Measurements from ENCODE around the gene TBC1D13.
"Not testable (repeated sequence)": the region's sequence is repeated elsewhere in the genome, so short reads cannot be mapped to it uniquely, and the experiment has no call there.

Gene TBC1D13

DNA sequence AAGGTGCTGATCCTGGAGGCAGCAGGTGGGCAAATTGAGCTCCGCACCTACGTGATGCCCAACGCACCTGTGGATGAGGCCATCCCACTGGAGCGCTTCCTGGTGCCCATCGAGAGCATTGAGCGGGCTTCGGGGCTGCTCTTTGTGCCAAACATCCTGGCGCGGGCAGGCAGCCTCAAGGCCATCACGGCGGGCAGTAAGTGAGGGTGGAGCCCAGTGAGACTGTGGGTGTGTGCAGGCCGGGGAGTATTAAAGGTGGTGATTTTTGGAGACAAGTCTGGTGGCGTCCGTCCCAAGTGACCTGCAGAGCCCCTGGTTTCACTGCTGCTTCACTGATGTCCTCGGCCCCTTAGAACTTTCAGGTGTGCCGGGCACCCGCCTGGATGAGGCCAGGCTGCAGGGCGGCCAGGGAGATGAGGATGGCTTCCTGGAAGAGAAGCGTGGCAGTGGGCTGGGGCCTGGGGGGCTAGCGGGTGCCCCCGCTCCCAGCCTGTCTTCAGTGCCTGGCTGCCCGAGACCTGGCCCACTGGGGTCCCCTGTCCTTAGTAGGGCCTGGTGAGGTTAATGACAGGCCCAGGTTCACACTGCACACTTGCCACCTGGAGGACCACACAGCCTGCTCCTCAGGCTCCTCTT is 35.5 kb downstream of the TBC1D13 start:
- DNase-seq, result no peak

DNA sequence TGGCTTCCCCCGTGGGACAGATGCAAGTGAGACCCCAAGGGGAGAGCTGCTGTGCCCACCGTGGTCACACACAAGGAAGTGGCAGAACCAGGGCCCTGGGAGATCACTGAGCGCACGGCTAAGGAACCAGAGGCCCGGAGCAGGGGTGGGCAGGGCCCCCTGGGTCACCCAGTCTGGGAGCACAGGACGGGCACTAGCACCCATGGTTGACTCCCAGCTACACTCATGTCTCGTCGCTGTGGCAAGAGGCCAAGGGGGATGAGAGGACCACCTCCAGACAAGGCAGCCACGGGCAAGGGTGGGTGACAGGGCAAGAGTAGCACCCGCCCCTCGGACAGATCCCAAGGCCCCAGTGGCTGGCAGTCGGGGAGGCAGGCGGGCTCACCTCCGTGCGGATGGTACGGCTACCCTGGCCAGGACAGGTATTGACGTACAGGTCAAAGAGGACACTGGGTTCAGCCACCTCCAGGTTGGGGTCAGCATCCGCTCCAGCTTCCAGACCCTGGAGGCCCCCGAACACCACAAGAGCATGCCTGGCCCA is 36.4 kb downstream of the TBC1D13 start:
- DNase-seq, result no peak

DNA sequence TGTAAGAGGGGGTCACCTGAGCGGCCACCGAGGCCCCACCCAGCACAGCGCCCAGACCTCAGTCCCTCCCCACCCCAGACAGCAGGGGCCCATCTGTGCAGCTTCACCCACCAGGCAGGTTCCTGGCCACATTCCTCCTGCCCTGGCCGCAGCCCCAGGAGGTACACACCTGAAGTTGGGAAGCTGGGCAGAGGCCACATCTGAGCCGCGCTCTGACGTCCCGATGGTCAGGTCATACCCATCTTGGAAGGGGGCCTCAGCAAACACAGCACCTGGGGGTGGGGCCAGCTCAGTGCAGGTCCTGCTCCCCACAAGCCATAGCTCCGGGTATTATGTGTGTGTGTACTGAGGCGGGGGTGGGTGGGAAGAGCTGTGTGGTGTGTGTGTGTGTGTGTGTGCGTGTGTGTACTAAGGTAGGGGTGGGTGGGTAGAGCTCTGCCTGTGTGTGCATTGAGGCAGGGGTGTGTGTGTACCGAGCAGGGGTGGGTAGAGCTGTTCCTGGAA is 36.9 kb downstream of the TBC1D13 start:
- no peak for DNase-seq

DNA sequence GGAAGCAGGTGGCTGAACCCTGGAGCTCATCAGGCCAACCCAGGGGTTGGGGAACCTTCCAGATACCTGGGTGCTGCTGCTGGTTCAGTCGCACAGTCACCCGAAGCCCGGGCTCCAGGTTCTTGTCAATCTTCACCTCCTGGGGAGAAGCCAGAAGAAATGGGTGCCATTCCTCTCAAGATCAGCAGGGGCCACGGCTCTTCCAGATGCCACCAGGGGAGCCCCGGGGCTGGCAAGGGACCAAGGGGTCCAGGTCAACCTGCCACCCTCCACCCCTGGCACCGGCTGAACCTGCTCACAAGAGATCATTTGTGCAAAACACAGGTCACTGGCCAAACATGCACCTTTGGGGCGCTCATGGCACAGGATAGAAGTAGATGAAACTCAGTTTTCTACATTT is 37.9 kb downstream of the TBC1D13 start:
- DNase-seq, result no peak

DNA sequence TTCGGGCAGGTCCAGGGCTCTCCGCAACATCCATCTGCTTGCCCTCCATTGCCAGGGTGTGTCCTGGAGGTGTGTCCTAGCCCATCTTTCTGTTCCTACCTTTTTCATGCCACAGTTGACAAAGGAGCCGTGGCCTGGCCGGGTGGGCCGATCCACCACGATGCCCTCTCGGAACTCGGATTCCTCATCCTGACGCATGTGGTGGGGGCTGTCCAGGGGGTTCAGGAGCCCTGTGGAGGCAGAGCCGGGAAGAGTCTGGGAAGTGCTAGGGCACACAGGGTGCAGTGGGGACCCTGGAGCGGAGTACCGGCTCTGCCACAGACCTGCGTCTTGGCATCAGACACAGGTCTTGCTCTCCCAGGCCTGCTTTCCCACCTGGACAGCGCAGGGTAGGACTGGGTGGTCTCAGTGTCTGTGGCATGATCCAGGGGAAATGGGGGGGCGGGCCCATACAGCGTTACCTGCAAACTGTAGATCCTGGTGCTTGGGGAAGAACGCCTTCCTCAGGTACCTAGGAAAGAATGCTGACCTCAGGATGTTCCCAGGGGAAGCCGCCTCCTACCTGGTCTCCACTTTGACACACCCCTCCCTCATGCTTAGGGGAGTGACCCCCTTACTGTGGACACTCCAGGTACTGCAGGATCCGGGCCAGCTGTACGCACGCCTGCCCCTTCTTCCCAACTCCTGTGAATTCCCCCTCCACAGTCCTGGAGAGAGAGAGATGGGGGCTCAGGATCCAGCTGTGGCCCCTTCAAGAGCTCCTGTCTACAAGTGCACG is 39.1 kb downstream of the TBC1D13 start:
- no peak for DNase-seq

DNA sequence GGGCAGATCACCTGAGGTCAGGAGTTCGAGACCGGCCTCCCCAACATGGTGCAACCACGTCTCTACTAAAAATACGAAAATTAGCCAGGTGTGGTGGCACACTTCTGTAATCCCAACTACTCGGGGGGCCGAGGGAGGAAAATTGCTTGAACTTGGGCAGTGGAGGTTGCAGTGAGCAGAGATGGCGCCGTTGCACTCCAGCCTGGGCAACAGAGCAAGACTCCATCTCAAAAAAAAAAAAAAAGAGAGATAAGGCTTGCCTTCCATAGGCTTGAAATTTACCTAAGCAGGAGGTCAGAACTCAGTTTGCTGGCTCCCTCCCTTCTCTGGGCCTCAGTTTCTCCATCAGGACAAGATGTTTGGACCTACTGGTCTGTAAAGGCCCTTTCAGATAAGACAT is 41.2 kb downstream of the TBC1D13 start:
- DNase-seq, result no peak

DNA sequence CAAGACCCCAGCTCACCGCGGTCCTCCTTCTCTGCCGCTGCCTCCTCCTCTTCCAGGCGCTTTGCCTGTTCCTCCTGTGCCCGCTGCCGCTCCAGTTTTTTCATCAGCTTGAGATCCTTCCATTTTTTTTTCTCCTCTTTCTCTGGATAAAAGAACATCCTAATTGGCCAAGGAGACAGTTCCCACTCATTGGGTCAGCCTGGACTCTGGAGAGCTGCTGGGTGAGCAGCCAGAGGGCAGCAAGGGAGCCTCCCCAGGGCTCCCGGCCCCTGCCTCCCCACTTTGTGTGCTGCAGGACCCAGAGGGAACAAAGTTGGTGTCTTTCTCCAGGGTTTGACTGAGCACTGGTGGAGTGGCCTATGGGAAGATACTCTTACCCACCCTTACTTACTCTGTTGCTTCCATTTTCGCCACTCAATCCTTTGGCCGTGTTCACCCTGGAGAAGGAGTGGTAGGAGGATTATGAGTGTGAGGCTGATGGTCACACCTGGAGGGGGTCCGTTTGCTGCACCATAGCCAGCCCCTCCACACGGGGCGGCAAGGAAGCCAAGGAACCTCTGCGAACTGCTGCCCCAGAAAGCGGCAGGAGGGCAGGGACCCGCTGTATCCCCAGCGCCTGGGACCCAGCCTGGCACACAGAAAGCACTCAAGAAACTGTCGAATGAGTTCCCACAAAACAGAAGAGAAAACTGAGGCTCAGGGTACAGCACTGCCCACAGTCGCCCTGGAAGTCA is 41.8 kb downstream of the TBC1D13 start:
- DNase-seq, result no peak

DNA sequence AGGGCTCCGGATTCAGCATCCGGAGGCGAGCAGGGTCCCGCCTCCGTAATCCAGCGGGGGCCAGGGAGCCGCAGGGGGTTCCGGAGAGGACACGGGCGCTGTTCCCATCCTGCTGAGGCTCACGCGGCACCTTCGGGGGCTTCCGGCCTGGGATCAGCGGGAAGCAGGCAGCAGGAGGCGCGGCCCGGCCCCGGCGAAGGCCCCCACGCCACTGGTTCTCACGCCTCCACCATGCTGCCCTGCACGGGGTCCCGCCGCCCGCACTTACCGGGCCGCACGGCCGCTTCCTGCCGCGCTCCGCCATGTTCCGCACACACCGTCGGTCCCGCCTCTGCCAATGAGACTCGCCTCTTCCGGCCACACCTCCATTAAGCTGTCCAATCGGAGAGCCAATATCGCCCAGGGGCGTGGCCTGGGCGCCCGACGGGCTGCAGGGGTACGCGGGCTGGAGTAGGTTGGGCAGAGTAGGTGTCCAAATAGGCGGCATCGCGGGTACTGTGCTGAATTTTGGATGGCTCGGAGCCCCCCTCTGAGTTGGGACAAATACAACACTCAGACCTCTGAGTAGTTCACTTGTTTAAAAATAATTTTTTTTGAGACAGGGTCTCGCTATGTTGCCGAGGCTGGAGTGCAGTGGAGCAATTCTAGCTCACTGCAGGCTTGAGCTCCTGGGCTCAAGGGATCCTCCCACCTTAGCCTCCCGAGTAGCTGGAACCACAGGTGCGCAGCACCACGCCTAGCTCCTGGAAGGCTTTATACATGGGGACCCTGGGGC is 42.6 kb downstream of the TBC1D13 start, which contains the start of gene SPOUT1:
Gene SPOUT1 (minus strand): TSS at position 318 of the 775 bp plus-strand sequence. CDS start 14 bp downstream, at position 304.
- peak; percentile 96 for DNase-seq

DNA sequence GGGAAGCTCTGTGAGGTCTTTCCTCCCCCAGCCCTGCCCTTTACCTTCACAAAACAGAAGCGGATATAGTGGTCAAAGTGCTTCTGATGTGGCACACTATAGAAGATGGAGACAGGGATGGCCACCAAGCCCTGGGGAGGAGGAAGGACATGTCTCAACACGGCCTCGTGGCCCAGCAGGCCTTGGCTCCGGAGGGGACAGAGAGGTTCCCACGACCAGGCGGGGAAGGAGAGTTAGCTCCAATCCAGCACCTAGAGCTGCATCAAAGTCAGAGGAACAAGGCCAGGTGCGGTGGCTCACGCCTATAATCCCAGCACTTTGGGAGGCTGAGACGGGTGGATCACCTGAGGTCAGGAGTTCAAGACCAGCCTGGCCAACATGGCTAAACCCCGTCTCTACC is 46.6 kb downstream of the TBC1D13 start:
- DNase-seq, result no peak

DNA sequence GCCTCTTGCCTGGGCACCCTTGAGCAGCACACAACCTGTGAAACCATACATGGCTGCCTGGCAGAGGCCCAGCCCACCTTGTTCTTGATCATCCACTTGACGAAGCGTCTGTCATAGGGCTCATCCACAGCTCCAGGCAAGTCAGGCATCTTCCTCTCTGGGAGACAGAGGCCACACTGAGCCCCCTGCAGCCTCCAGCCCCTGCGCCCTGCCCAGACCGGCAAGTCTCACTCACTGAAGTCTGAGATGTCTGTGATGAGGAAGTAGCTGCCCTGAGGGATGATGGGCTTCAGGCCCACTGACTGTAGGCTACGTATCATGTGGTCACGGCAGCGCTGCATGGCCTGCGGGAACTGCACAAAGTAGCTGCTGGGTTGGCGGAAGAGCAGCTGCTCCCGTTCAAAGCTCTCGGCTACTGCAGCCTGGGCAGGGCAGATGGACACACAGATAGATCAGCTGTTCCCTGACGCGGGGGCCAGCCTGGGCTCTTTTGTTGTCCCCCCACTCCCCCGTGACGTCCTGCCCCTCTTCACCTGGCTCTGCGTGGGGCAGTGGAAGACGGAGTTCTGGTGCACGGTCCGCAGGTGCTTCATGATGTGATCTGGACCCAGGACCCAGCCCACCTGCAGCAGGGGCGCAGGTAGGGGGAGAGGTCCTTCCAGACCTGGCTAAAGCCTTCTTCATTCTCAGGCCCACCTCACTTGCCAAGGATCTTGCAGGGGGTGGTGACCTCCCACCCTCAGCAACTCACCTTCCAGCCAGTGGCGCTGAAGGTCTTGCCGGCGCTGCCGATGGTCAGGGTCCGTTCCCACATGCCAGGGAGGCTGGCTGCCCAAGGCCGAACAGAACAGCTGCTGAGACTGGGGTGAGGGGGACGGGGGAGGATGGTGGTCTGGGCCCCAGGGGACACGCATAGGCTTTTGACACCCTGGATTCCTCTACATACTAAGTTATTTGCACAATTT is 48.5 kb downstream of the TBC1D13 start:
- no peak for DNase-seq

DNA sequence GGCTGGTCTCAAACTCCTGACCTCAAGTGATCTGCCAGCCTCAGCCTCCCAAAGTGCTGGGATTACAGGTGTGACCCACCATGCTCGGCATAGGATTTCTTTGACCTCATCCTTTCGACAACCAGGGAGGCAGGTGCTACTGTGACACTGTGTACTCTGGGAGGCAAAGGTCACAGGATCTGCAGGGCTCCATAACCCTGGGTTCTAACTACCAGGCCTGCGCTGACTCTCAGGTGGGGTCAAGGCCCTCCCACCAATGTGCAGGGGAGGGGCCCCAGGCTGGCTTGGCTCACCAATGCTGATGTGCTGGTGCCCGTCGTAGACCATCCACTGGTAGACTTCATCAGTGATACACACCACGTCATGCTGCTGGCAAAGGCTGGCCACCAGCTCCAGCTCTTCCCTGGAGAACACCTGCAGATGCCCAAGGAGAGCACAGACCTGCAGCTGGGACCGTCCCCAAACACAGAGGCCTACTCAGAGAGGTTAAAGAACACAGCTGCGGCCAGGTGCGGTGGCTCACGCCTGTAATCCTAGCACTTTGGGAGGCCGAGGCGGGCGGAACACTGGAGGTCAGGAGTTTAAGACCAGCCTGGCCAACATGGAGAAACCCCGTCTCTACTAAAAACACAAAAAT is 49.6 kb downstream of the TBC1D13 start:
- no peak for DNase-seq

DNA sequence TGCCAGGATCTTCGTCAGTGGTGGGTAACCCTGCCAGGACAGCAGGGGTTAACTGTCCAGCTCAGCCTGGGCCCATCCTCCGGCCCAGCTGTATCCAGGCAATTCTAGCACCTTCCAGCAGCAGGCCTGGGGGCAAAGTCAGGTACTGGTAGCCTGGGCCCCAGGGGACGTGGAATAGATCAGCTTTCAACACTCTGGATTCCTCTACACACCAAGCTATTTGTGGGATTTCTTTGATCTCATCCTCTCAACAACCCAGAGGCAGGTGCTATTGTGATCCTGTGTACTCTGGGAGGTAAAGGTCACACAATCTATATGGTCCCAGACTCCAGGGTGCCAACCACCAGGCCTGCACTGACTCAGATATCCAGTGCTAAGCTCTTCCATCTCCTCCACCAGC is 51.3 kb downstream of the TBC1D13 start:
- DNase-seq, result no peak

DNA sequence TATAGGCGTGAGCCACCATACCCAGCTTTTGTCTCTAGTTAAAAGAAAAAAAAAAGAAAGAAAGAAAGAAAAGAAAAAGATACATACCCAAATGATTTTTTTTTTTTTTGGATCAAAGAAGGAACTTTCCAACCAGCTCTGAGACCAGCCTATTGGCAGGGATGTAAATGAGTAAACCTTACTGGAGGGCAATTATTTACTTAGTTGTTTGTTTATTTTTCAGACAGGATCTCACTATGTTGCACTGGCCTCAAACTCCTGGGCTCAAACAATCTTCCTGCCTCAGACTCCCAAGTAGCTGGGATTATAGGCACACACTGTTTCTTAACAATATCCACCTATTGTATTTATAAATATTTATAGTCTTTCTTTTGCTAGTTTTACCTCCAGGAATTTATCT is 53.5 kb downstream of the TBC1D13 start:
- no peak for DNase-seq

DNA sequence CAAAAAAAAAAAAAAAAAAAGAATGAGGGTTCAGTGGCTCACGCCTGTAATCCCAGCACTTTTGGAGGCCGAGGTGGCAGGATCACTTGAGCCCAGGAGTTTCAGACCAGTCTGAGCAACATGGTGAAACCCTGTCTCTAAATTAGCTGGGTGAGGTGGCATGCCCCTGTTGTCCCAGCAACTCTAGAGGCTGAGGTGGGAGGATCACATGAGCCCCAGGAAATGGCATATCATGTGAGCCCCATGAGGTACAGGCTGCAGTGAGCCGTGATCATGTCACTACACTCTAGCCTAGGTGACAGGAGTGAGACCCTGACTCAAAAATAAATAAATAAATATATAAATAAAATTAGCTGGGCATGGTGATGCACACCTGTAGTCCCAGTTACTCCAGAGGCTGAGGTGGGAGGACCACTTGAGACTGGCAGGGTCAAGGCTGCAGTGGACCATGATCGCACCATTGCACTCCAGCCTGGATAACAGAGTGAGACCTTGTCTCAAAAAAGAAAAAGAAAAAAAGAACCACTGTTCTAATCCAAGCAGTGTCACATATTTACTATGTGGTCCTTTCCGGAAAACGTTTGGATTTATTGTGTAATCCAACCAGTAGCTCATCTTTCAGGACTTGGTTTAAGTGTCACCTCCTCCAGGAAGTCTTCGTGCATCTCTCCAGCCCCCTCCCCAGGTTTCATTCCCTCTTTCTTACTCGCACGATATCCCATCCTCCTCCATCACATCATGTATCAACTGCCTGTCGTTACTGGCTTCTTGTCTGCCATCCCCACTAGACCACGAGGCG is 54.8 kb downstream of the TBC1D13 start:
- no peak for DNase-seq

DNA sequence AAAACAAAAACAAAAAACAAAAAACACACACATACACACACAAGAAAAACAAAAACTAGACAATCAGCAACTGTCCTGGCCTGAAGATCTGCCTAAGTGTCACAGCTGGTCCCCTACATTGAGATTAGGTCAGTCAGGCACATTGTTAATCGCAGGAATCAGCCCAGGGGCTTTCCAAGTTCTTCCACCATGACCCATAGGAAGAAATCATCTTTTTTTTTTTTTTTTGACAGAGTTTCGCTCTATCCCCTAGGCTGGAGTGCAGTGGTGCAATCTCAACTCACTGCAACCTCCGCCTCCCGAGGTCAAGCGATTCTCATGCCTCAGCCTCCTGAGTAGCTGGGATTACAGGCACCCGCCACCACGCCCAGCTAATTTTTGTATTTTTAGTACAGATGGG is 56.1 kb downstream of the TBC1D13 start:
- not testable (repeated sequence) for DNase-seq

DNA sequence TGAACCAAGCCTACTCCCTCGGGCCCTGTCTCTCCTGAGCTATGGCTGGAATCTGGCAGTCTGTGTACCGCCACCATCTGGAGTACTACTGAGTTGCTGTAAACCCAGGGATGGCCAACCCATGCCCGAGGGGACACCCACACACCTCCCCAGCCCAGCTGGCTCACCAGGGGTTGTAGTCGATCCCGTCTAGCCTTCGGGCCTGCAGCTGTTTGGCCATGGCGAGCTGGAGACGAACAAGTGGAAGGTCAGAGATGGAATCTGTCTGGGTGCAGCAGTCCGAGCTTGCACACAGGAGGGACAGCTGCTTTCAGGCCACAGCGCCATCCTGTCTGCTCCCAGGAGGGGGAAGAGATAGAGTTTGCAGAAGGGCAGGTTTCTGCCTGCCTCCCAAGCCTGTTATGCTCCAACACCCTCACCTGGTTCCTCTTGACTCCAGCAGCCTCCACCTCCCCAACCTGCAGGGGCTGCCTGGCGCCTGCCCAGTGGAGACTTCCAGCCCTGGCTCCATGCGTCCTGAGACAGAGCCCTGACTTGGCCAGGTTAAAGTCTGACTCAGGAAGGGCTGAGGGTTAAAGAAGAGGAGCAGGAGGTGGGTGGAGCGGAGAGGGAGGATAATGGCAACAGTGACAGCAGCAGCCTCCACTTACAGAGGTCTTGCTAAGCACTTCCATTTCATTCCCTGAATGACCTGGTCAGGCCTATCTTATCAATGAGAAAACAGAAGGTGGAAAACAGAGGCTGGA is 58.3 kb downstream of the TBC1D13 start:
- peak; percentile 94 for DNase-seq

DNA sequence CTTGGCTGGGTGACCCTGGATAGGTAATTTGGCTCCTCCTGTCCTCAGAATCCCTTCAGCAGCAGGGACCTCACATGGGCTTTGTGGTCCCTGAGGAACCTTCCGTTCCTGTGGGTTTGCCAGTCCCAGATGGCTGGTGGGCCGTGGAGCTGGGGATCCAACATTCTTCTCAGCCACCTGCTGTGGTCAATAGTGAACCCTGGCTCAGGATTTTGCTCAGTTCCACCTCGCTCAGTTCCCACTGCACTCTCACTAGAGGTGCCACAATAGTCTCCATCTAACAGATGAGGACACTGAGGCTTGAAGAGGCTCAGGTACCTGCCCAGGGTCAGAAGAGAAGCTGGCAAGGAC is 59.6 kb downstream of the TBC1D13 start:
- DNase-seq, result no peak

DNA sequence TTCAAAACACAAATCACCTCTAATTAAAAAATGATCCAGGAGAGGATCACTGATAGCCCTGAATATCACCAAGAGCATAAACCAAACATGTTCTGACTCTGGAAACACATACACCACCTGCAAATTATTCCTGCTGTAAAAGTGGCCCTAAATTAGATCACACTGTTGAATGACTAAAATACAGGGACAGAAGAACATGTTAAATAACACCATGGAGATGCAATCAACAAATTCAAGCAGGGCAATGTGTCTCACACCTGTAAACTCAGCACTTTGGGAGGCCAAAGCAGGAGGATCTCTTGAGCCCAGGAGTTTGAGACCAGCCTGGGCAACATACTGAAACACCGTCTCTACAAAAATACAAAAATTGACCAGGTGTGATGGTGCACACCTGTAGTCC is 60.8 kb downstream of the TBC1D13 start:
- DNase-seq, result no peak

DNA sequence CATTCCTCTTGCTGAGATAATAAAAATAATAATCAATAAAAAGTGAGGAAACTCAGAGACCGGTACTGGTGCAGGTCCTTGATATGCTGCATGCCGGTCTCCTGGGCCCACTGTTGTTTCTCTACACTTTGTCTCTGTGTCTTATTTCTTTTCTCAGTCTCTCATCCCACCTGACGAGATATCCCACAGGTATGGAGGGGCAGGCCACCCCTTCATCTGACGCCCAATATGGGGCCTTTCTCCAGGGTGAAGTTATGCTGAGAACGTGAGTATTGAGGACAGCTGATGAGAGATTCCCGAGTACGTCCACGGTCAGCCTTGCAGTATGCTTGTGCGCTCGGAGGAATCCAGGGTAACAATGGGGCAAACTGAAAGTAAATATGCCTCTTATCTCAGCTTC is 64.0 kb downstream of the TBC1D13 start:
- DNase-seq, result not testable (repeated sequence)
